GM12875 (cell line): Measurements from ENCODE around the gene DYRK1A.

Experiments
- H3K4me3 ChIP-seq: one replicate; pipeline ENCODE4 v1.5.1; 2011; ENCODE audit warnings: low read depth, low read length, control low read depth
- TF ChIP-seq, protein P1 (sequence below): IDR thresholded peaks from 2 replicates; pipeline ENCODE4 v1.5.1; 2011; ENCODE audit warnings: low read depth, mild to moderate bottlenecking, control low read depth, inconsistent platforms, low read length, moderate library complexity, borderline replicate concordance; ENCODE audit not compliant: insufficient read depth

Gene DYRK1A

DNA sequence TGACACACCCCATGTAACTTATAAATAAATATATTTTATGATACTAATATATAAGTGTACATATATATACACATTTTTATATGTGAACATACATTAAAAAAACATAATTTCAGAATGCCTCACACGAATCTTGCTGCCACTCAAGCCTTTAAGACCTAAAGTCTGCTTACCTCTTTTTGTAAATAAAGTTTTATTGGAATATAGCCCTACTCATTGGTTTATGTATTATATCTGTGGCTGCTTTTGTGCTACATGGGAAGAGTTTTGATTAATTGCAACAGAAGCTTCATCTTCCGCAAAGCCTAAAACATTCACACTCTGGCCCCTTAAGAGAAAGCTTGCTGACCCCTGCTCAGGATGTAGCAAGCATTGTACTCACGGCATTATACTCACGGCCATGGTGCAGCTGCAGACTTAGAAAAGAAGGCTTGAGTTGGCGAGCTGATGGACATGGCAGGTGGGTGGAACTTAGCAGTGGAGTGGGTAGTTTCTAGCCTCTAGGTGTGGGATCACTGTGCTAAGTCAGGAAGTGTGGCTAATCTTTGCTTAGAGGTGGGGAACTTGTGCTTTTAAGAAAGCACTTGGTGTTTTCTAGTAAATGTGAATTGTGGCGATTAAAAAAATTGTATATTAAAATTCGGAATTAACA, 80.8 kb downstream of the DYRK1A start:
- TF ChIP-seq, protein P1, sequence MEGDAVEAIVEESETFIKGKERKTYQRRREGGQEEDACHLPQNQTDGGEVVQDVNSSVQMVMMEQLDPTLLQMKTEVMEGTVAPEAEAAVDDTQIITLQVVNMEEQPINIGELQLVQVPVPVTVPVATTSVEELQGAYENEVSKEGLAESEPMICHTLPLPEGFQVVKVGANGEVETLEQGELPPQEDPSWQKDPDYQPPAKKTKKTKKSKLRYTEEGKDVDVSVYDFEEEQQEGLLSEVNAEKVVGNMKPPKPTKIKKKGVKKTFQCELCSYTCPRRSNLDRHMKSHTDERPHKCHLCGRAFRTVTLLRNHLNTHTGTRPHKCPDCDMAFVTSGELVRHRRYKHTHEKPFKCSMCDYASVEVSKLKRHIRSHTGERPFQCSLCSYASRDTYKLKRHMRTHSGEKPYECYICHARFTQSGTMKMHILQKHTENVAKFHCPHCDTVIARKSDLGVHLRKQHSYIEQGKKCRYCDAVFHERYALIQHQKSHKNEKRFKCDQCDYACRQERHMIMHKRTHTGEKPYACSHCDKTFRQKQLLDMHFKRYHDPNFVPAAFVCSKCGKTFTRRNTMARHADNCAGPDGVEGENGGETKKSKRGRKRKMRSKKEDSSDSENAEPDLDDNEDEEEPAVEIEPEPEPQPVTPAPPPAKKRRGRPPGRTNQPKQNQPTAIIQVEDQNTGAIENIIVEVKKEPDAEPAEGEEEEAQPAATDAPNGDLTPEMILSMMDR: no peak
- no peak overlapping the region for H3K4me3 ChIP-seq

- TF ChIP-seq, protein P1: no peak
- H3K4me3 ChIP-seq: no peak overlapping the region
Observed at GRCh38 chr21:37449302-37449937, 82.8 kb downstream of the DYRK1A start.

DNA sequence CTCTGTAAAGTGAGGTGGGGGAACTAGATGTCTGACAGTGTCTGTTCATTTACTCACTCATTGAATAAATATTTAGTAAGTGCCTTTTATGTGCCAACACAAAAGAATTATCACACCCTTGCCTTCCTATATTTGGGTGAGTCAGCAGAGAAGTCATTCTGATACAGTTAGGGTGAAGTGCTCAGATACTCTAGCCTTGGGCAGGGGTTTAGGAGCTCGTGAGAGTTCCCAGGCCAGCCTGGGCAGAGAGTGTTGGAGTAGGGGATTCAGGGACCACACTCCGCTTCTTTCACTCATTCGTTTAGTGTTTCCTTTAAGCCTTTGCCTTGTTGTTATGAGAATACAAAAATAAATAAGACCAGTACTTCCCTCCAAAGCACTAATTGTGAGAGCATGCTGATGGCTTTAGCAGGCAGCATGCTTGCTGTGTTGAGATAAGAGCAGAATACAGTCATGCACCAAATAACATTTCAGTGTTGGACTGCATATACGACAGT, 83.9 kb downstream of the DYRK1A start:
- H3K4me3 ChIP-seq: no peak overlapping the region
- TF ChIP-seq, protein P1: no peak

- no peak overlapping the region for H3K4me3 ChIP-seq
- TF ChIP-seq, protein P1: no peak
Observed at GRCh38 chr21:37451446-37451845, 84.9 kb downstream of the DYRK1A start.

- H3K4me3 ChIP-seq: no peak overlapping the region
- TF ChIP-seq, protein P1: no peak
Observed at GRCh38 chr21:37452227-37452626, 85.7 kb downstream of the DYRK1A start.

DNA sequence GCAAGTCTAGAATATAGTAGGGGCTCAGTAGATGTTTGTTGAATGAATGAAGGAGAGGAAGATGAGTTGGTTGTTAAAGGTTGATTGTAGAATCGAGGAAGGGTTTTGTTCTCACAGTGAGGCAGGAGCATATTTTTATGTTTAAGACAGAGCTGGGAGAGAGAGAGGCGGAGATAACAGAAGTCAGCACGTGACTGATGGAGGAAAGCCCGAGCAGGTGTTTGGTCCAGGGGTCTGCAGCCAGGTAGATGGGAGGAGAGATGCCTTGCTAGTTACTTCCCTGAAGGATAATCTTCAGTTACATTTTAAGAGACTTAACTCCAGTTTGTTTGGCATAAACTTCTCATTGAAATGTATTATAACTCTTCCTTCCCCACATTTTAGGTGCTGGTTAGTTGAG, 86.8 kb downstream of the DYRK1A start:
- H3K4me3 ChIP-seq: no peak overlapping the region
- TF ChIP-seq, protein P1: no peak
